C4-2B (cell line): ENCODE measurements around the gene EXOC6.
A peak's percentile ranks its signal among the peaks of the same experiment; 100 is the strongest.
"Not testable (repeated sequence)": the region's sequence is repeated elsewhere in the genome, so short reads cannot be mapped to it uniquely, and the experiment has no call there.

ENCODE experiments used
- H3K27ac ChIP-seq: fragments of 450-650 bp; 2 replicates; pipeline ENCODE4 v1.5.1; 2017
- CTCF ChIP-seq: fragments of 450-650 bp; conservative IDR thresholded peaks from 2 replicates; pipeline ENCODE4 v1.5.1; 2017; ENCODE audit warnings: mild to moderate bottlenecking
- ZFX ChIP-seq: fragments of 450-650 bp; IDR thresholded peaks from 2 replicates; pipeline ENCODE4 v1.6.1; 2017

EXOC6 gene

GRCh38 chr10:92901819-92902251, 53.5 kb downstream of the EXOC6 start:
- H3K27ac ChIP-seq: peak overlapping the region; percentile 60; the same call in 1 of the 2 replicates
- TF ChIP-seq ZFX: no peak
- no peak for TF ChIP-seq CTCF

GRCh38 chr10:92903633-92904032, 55.3 kb downstream of the EXOC6 start:
- TF ChIP-seq CTCF: no peak
- no peak for TF ChIP-seq ZFX
- H3K27ac ChIP-seq: no peak overlapping the region

GRCh38 chr10:92907280-92907679, 59.0 kb downstream of the EXOC6 start:
- TF ChIP-seq ZFX: no peak
- no peak for TF ChIP-seq CTCF
- H3K27ac ChIP-seq: no peak overlapping the region

- H3K27ac ChIP-seq: not testable (repeated sequence)
These were observed 64.3 kb downstream of the EXOC6 start for GRCh38 chr10:92912631-92913030.

DNA sequence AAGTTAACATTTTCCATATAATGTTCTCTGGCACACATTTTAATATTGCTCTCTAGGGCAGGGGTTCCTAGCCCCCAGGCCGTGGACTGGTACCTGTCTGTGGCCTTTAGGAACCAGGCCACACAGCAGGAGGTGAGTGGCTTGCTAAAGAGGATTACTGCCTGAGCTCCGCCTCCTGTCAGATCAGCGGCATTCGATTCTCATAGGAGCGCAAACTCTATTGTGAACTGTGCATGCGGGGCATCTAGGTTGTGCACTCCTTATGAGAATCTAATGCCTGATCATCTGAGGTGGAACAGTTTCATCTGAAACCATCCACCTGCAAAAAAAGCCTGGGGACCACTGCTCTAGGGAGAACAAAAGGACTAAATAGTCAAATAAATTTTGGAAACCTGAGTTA, 65.7 kb downstream of the EXOC6 start:
- no peak overlapping the region for H3K27ac ChIP-seq
- TF ChIP-seq ZFX (no peak), CTCF (no peak)

DNA sequence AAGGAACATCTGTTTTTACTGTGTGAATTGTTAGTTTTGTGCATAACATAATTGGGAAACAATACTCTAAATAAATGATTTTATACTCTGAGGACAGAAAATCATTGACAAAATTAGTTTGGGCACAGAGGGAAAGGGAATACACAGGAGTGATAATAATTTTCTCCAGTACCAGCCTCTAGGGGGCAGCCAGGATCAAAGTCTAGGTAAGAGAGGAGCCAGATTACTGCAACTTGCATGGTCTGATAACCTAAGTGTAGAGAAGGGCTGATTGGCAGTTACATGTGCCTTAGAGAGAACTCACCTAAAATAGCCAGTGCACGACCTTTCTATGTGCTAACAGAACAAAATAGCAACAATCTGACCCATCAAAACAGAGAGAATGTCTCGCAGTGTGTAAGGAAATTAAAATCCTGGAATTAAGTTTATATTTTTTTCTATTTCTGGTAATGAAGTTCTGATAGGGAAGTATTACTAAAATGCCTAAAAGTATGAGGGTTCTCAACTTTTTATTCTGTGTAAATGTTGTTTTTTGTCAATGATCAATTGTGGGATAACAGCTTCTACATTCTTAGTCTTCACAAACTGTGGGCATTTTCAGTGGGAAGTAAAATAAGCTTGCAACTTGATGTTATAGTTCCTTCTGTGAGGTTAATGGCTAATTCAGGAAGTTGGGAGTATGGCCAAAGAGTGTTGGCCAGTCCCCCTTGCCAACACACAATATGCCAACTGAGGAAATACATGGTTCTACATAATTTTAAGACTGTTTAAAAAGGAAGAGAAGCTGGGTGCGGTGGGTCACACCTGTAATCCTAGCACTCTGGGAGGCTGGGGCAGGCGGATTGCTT, 66.4 kb downstream of the EXOC6 start:
- no peak for TF ChIP-seq ZFX
- peak; percentile 91 for TF ChIP-seq CTCF
- no peak overlapping the region for H3K27ac ChIP-seq

DNA sequence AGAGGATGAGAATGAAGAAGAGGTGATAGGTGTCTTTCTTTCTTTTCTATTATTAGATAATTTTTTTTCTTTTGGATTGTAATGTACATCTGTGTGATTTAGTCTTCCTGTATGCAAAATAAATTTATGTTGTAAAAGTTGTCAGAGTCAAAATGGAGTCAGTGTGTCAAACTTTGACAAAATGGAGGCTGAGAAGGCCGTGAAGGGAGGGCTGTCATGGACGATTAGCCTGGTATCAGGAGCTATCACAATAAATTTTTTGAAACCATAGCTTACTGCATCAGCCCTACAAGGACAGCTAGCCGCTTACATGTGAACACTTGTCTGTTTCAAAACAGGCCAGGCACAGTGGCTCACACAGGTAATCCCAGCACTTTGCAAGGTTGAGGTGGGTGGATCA, 67.6 kb downstream of the EXOC6 start:
- TF ChIP-seq ZFX (no peak), CTCF (no peak)
- no peak overlapping the region for H3K27ac ChIP-seq

- no peak for TF ChIP-seq ZFX
- no peak for TF ChIP-seq CTCF
- H3K27ac ChIP-seq: no peak overlapping the region
These were observed 68.1 kb downstream of the EXOC6 start for GRCh38 chr10:92916433-92916832.
